Activated CD8-positive, alpha-beta memory T cell treated with anti-CD3 and anti-CD28 coated beads, Interleukin-2, amount 50 U/mL, for 24 hours (primary cell): ENCODE results near the gene PCDH10.
"Not testable (repeated sequence)": the region's sequence is repeated elsewhere in the genome, so short reads cannot be mapped to it uniquely, and the experiment has no call there.

Experiments
- DNase-seq: peaks from one replicate; pipeline ENCODE4 v3.0.0-alpha.2; 2020; ENCODE audit errors: extremely low read depth

PCDH10 gene

DNA sequence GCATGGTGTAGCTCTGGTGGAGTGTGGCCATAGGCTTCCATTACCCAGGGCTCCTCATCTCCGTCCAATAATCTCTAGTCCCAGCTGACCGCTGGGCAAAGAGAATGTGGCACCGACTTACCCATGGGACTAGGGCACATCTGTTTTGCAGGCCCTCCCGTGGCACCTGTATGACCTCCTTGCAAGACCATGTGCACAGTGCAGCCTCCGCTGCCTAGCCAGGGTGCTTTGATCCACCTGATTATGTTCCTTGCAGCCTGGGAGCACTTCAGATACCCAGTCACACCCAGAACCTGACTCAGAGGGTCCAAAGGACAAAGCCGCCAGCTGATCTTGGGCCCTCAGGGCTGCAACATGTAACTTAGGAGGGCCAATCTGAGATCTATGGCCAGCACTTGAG, 84.8 kb downstream of the PCDH10 start:
- no peak for DNase-seq

DNA sequence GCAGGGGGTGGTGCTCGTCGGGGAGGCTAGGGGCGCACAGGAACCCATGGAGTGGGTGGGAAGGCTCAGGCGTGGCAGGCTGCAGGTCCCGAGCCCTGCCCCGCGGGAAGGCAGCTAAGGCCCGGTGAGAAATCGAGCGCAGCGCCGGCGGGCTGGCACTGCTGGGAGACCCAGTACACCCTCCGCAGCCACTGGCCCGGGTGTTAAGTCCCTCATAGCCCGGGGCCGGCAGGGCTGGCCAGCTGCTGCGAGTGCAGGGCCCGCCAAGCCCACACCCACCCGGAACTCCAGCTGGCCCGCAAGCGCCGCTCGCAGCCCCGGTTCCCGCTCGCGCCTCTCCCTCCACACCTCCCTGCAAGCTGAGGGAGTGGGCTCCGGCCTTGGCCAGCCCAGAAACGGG, 91.4 kb downstream of the PCDH10 start:
- DNase-seq: not testable (repeated sequence)
